Glutamatergic neuron (in vitro differentiated cells): Measurements from ENCODE around the gene APP. TPM values are rescaled to one million over a fixed set of nuclear protein-coding genes. Genes with fewer than 3 reads are reported as not detected.

Experiments
- DNase-seq: peaks from one replicate; pipeline ENCODE4 v3.0.0; 2022
- H3K27ac Mint-ChIP-seq: one replicate; pipeline ENCODE4 v1.8.0; 2020; ENCODE audit warnings: mild to moderate bottlenecking, mixed read lengths, inconsistent platforms; ENCODE audit not compliant: unreplicated experiment
- H3K27me3 Mint-ChIP-seq: one replicate; pipeline ENCODE4 v1.8.0; 2020; ENCODE audit warnings: mild to moderate bottlenecking, moderate library complexity, mixed read lengths, inconsistent platforms; ENCODE audit not compliant: unreplicated experiment
- H3K36me3 Mint-ChIP-seq: one replicate; pipeline ENCODE4 v1.8.0; 2020; ENCODE audit warnings: mild to moderate bottlenecking, mixed read lengths, inconsistent platforms; ENCODE audit not compliant: unreplicated experiment
- H3K4me1 Mint-ChIP-seq: one replicate; pipeline ENCODE4 v1.8.0; 2020; ENCODE audit warnings: mild to moderate bottlenecking, low read depth, mixed read lengths, inconsistent platforms; ENCODE audit not compliant: unreplicated experiment
- H3K4me3 Mint-ChIP-seq: one replicate; pipeline ENCODE4 v1.8.0; 2020; ENCODE audit warnings: mild to moderate bottlenecking, mixed read lengths, inconsistent platforms; ENCODE audit not compliant: unreplicated experiment
- H3K9me3 Mint-ChIP-seq: one replicate; pipeline ENCODE4 v1.8.0; 2020; ENCODE audit warnings: mild to moderate bottlenecking, moderate library complexity, mixed read lengths, inconsistent platforms; ENCODE audit not compliant: unreplicated experiment
- CTCF ChIP-seq: fragments of 200-600 bp; sonication (generic); IDR thresholded peaks from one replicate; pipeline ENCODE4 v1.5.0; 2021; ENCODE audit not compliant: partially characterized antibody, unreplicated experiment
- total RNA-seq: library from RNA; stranded (reverse); fragmentation: NEBNext Ultra II Directional; extraction: Animal tissue kit (Norgen Biotek cat#: 25700); gene quantifications from one replicate; pipeline ENCODE4 v1.2.1, GENCODE V29; 2021; ENCODE audit not compliant: unreplicated experiment

The APP gene
- total RNA-seq, 1 donor from 2014 or later = 735 TPM

- Mint-ChIP-seq H3K36me3 (no peaks in the 10 kb centered on the region), H3K4me1 (peaks cover 45% of the 10 kb centered on the region), H3K9me3 (peaks cover 3% of the 10 kb centered on the region), H3K27ac (no peak overlapping the region), H3K4me3 (no peak overlapping the region), H3K27me3 (no peaks in the 10 kb centered on the region)
- DNase-seq = no peak
- TF ChIP-seq CTCF = no peak
Observed at GRCh38 chr21:26126168-26126553, 44.4 kb downstream of the APP start.

GRCh38 chr21:26125433-26126167 lies 45.0 kb downstream of the APP start:
- H3K4me1 Mint-ChIP-seq = peaks cover 49% of the 10 kb centered on the region
- peaks cover 3% of the 10 kb centered on the region for H3K9me3 Mint-ChIP-seq
- no peaks in the 10 kb centered on the region for H3K36me3 Mint-ChIP-seq
- DNase-seq = no peak
- no peaks in the 10 kb centered on the region for H3K27me3 Mint-ChIP-seq
- no peak for TF ChIP-seq CTCF
- no peak overlapping the region for H3K27ac Mint-ChIP-seq
- H3K4me3 Mint-ChIP-seq = peak overlapping the region; percentile 10

- no peak for TF ChIP-seq CTCF
- peak overlapping the region; percentile 65 for H3K4me3 Mint-ChIP-seq
Observed at GRCh38 chr21:26124896-26125295, 45.7 kb downstream of the APP start.

GRCh38 chr21:26124421-26124833 lies 46.1 kb downstream of the APP start:
- DNase-seq = no peak
- Mint-ChIP-seq H3K27me3 (no peaks in the 10 kb centered on the region), H3K4me1 (peaks cover 49% of the 10 kb centered on the region), H3K4me3 (peak overlapping the region; percentile 65), H3K9me3 (peaks cover 3% of the 10 kb centered on the region), H3K36me3 (no peaks in the 10 kb centered on the region), H3K27ac (no peak overlapping the region)
- no peak for TF ChIP-seq CTCF

More at GRCh38 chr21:26124896-26125295, 45.7 kb downstream of the APP start:
- Mint-ChIP-seq H3K27ac (peak overlapping the region; percentile 11), H3K27me3 (no peaks in the 10 kb centered on the region), H3K4me1 (peaks cover 49% of the 10 kb centered on the region), H3K9me3 (peaks cover 3% of the 10 kb centered on the region), H3K36me3 (no peaks in the 10 kb centered on the region)
- no peak for DNase-seq

GRCh38 chr21:26123012-26123411 lies 47.6 kb downstream of the APP start:
- DNase-seq = no peak
- Mint-ChIP-seq H3K27ac (no peak overlapping the region), H3K27me3 (no peaks in the 10 kb centered on the region), H3K4me3 (no peak overlapping the region), H3K9me3 (no peaks in the 10 kb centered on the region), H3K36me3 (no peaks in the 10 kb centered on the region), H3K4me1 (peaks cover 46% of the 10 kb centered on the region)
- no peak for TF ChIP-seq CTCF
